GM21381 (cell line): ENCODE measurements around the gene CLCF1.

Experiments used
- ATAC-seq: cut with Tn5 transposase; IDR thresholded peaks from one replicate; pipeline ENCODE4 v1.9.1; 2021; ENCODE audit warnings: mild to moderate bottlenecking, moderate library complexity; ENCODE audit not compliant: unreplicated experiment

Gene CLCF1

DNA sequence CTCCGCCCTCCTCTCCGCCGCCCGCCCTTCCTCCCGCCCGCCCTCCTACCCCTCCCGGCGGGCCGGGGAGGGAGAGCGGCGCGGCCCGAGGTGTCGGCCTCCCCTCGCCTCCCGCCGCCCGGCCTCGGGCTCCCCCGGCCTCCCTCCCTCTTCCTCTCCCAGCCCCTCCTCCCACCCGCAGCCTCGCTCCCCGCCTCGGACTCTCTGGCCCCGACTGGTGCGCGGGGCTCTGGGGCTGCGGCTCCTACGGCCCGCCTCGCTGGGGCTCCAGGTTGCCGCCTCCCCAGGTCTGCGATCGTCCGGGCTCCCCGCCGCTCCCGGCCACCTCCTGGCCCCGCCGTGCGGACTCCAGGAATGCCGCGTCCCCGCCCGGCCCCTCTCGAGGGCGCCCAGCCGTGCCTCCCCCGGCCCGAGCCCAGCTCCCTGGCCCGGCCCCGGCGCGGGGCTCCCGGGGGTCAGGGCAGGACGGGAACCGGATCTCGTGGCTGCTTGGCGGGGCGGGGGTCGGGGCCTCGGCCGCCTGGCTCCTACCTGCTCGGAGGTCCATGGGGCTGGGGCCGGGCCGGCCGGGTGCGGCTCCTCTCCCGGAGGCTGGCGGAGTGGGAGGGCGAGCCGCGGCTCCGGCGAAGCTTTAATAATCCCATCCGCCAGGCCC lies at the start of gene CLCF1:
Gene CLCF1, minus strand, starts transcription at position 606 of the 655 bp plus-strand sequence. Its CDS starts 59 bp downstream, at position 547.
- no peak for ATAC-seq

DNA sequence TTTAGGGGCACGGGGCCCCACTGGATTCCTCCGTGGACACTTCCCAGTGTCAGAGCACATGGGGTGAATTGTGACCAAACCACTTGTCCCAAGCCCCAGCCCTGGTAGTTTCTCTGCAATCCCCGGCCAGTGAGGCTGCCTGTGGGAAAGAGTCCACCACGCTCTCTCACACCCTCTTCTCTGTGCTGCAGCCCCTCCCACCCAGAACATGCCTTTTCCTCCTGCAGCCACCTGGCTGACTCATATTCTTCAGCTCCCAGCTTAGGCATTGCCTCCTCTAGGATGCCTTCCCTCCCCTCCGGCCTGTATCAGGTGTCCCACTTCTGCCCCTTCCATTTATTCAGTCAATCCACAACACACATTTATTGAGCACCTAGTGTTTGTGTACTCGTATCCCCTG lies 49.5 kb upstream of the CLCF1 start:
- ATAC-seq, result no peak

DNA sequence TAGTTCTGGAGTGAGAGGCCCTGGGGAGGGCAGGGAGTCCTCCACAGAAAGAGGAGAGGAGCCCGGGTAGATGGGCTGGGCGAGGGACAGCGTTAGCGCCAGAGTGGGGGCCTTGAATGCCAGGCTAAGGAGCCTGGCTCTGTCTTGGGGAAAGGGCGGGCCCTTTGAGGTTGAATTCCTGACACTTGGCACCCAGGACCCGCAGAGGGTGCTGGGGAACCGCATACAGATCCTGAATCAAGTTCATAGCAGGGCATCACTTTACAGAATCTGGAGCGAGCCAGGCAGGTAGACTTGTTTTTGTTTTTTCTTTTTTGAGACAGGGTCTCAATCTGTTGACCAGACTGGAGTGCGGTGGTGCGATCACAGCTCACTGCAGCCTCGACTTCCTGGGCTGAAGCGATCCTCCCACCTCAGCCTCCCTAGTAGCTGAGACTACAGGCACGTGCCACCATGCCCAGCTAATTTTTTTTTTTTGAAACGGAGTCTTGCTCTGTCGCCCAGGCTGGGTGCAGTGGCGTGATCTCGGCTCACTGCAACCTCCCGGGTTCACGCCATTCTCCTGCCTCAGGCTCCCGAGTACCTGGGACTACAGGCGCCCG lies 48.1 kb upstream of the CLCF1 start:
- no peak for ATAC-seq

DNA sequence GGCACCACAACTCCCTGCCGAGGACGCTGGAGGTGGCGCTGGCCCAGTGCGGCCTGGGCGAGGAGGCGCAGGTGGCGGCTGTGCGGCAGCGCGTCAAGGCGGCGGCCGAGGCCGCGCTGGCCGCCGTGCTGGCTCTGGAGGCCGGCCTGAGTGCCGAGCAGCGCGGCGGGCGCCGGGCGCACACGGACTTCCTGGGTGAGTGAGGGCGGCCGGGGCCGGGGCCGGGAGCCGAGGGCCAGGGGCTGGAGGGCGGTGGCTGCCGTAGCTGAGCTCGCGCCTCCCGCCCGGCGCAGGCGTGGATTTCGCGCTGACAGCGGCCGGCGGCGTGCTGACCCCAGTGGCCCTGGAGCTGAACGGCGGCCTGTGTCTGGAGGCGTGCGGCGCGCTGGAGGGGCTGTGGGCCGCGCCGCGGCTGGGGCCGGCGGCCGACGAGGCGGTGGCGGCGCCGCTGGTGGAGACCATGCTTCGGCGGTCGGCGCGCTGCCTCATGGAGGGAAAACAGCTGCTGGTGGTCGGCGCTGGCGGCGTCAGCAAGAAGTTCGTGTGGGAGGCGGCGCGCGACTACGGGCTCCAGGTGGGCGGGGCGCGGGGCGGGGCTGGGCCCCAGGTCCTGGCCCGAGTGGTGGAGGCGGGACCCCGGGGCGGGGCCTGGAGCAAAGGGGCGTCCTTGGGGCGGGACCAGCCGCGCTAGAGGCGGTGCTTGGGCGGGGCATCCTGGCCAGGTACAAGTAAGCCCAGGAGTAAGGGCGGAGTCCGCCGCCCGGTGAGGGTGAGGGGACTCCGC lies 47.4 kb upstream of the CLCF1 start:
- ATAC-seq, result peak; percentile 79

DNA sequence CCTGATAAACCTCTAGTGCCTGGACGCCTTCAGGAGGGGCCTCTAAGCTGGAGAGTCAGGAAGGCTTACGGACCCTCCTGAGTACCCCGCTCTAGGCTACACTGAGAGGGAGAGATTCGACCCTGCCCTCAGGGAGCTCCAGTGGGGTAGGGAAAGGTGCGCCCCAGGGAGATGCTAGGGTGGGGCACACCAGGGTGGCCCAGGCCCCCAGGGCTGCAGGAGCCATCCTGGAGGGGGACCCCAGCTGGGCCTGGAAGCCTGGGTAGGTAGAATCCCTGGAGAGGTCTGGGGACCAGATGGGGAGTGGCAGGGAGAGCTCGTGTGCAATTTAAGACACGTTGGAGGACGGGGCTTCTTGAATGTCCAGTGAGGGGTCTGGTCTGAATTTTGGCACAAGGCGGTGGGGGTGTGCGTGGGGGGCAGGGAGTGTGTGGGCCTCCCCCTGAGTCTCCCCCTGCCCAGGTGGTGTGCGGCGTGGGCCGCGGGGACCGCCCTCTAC lies 46.8 kb upstream of the CLCF1 start:
- no peak for ATAC-seq

DNA sequence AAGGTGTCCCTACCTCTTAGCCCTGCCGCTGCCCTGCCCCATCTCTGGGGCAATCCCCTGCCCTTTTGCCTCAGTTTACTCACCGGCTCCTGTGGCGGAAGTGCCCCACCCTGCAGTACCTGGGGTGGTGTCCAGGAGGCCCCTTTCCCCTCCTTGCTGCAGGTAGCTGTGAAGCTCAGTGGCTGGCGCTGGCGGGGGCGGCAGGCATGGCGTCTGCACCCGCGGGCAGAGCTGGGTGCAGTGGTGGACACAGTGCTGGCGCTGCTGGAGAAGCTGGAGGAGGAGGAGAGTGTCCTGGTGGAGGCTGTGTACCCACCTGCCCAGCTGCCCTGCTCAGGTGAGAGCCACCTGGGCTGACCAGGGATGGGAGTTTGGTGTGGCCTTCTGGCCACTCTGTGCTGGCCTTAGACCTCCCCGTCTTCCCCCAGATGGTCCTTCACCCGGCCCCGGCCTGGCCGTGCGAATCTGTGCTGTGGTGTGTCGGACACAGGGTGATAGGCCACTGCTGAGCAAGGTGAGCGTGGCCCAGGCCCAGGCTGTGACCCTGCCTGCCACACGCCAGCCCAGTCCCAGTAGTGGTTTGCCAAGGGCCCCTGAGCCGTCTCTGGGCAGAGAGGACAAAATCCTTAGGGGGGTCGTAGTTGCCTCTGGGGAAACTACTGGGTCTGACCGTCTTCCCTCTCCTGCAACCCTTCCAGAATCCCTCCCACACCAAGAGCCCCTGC lies 46.1 kb upstream of the CLCF1 start:
- ATAC-seq, result no peak

DNA sequence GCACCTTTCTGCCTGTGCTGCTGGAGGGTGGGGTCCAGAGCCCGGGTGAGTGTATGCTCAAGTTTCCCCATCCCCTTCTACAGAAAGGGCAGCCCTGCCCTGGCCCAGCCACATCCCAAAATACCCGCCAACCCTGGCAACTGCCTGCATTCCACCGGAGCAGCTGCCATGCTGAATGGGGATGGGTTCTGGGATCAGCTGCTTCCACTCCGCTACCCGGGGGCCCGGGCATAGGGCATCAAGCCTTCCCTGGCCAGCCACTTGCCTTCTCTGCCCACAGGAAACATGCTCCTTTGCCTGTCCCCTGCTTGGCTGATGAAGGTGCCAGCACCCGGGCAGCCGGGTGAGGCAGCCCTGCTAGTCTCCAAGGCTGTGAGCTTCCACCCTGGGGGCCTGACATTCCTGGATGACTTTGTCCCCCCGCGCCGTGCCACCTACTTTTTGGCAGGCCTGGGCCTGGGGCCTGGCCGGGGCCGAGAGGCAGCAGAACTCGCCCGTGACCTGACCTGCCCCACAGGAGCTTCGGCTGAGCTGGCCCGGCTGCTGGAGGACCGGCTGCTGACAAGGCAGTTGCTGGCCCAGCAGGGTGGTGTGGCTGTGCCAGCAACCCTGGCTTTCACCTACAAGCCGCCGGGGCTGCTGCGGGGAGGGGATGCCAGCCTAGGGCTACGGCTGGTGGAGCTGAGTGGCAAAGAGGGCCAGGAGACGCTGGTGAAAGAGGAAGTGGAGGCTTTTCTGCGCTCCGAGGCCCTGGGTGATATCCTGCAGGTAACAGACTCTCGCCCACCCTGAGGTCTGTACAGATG lies 45.3 kb upstream of the CLCF1 start:
- ATAC-seq, result no peak

DNA sequence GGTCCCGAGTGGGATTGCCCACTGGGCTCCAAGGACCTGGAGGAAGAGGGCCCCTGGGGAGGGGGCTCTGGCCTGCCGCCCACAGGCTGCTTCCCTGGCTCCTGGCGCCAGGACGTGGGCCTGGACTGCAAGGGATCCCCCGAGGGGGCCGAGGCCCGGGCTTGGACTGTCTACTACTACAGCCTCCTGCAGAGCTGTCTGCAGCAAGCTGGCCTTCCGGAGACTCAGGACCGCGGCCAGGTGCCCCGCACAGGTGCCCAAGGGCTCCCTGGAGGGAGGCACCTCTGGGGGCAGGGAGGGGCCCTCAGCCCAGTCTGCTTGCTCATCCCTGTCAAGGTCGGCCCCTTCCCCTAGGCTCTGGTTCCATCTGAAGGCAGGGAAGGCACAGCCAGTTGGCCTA lies 44.0 kb upstream of the CLCF1 start:
- no peak for ATAC-seq

- ATAC-seq, result no peak
Measured at GRCh38 chr11:67416416-67417335, 43.3 kb upstream of the CLCF1 start.

DNA sequence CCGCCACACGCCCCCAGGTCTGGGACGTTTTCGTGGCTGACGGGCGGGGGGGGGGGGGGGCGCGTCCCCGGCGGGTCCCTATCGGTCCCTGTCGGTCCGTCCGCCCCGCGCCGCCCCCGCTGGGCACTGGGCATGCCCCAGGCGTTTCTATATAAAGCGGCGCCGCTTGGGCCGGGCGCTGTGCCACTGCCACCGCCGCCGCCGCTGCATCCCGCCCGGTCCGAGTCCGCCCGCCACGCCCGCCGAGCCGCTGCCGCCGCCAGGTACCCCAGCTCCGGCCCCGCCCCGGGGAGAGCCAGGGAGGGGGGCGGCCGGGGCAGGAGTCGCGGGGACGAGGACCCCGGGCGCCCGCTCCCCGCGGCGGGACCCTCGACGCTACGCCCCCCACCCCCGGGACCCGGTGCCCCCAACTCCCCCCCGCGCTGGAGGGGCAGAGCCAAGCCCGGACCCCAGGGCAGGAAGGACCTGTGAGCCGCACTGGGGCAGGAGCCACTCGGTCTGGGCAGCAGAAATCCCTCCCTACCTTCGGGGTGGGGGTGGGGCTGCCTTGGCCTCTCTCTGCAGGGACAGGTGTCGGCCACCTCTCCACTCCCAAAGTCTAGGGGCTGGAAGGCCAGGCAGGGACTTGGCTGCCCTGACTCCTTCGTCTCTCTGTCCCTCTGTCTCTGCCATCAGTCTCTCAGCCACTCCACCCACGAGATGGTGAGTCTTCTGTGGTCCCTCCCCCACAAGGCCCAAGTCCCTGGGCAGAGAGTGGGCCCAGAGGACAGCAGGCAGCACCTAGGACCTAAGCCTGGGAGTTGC lies 42.3 kb upstream of the CLCF1 start, which contains the start of gene CARNS1:
Gene CARNS1, plus strand, starts transcription at position 178 of the 804 bp plus-strand sequence. Its CDS starts 522 bp downstream, at position 700.
- no peak for ATAC-seq

DNA sequence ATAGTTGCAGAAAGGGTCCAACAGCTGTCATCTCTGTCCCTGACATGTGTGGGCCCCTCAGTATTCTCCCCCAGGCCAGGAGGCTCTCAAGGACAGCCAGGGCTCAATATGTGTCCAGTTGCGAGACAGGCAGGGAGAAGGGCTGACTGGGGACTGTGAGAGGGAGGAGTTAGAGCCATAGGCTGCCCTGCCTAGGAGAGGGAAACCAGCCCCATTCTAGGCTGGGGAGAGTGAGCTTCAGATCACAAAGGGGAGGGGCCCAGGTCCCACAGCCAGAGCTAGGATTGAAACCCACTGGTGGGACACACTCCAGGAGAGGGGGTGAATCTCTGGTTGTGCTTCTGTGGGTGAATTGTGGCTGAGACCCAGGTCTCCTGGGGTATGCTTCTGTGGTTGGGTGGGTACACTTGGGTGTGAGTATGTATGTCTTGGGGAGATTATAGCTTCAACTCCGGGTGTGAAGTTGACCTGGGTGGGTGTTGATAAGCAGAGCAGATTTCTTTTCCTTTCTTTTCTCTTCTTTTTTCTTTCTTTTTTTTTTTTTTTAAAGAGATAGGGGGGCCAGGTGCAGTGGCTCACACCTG lies 40.0 kb upstream of the CLCF1 start:
- ATAC-seq, result no peak

GRCh38 chr11:67412495-67413179 lies 39.2 kb upstream of the CLCF1 start:
- ATAC-seq, result no peak

GRCh38 chr11:67411785-67412152 lies 38.4 kb upstream of the CLCF1 start:
- no peak for ATAC-seq

GRCh38 chr11:67410984-67411784 lies 37.8 kb upstream of the CLCF1 start:
- ATAC-seq, result no peak

DNA sequence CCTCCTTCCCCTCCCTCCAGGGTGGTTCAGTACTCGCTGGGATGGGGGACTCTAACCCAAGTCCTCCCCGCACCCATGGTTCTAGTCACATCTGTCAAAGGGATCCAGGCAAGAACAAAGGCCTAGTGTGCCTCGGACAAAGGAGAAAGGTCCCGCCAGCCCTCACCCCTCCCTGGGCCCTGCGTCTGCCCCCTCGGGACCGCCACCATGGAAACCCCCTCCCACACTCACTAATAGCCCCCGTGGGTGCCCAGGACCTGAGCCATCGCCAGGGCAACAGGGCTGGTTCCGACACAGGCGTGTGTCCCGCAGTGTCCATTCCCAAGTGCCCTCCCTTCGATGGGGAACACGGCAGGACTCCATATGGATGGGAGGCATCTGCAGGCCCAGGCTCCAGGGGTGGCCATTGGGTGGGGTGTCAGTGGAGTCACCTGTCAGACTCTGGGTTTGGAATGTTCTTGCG lies 37.0 kb upstream of the CLCF1 start:
- no peak for ATAC-seq

- ATAC-seq, result no peak
Measured at GRCh38 chr11:67409781-67410368, 36.5 kb upstream of the CLCF1 start.
